Natural killer cell treated with Interleukin-12 subunit alpha and Interleukin-12 subunit beta and Interleukin-15 and Interleukin-18, amount 100 ng/mL, for 72 hours (primary cell): ENCODE results near the gene GULP1. TPM values are rescaled to one million over a fixed set of nuclear protein-coding genes. Genes with fewer than 3 reads are reported as not detected.

Experiments used
- ATAC-seq, 2 donors: fragments of 150-1000 bp; cut with Tn5 transposase in 1 of 2; sonication (Bioruptor Pico), chemical (Tn5 transposase) in 1 of 2; 2 replicates each; pipeline ENCODE4 v1.10.0; 2021
- DNase-seq: peaks from one replicate; pipeline ENCODE4 v3.0.0; 2022; ENCODE audit warnings: low spot score
- H3K27ac Mint-ChIP-seq, 2 donors: 1 replicate in 1 of 2; 2 replicates in 1 of 2; pipeline ENCODE4 v1.8.0; 2022; ENCODE audit warnings: mixed read lengths in 2 of 2, mild to moderate bottlenecking in 1 of 2, moderate library complexity in 1 of 2
- H3K27me3 Mint-ChIP-seq, 2 donors: 1 replicate in 1 of 2; 2 replicates in 1 of 2; pipeline ENCODE4 v1.8.0; 2022; ENCODE audit warnings: mixed read lengths in 2 of 2
- H3K36me3 Mint-ChIP-seq: one replicate; pipeline ENCODE4 v1.8.0; 2022; ENCODE audit warnings: mixed read lengths
- H3K4me1 Mint-ChIP-seq, 2 donors: 1 replicate in 1 of 2; 2 replicates in 1 of 2; pipeline ENCODE4 v1.8.0; 2022; ENCODE audit warnings: low read depth in 2 of 2, mixed read lengths in 2 of 2, mild to moderate bottlenecking in 1 of 2
- H3K4me3 Mint-ChIP-seq: one replicate; pipeline ENCODE4 v1.8.0; 2022; ENCODE audit warnings: mixed read lengths
- H3K9me3 Mint-ChIP-seq: 2 replicates; pipeline ENCODE4 v1.8.0; 2022; ENCODE audit warnings: mixed read lengths
- total RNA-seq, 2 donors: library from RNA; stranded (reverse); gene quantifications; one replicate each; pipeline ENCODE4 v1.2.3, GENCODE V29; 2022

GULP1 gene
- total RNA-seq, 2 donors from 2014 or later = not detected

GRCh38 chr2:188629753-188630527, 338.3 kb downstream of the GULP1 start:
- Mint-ChIP-seq H3K4me3 (no peak overlapping the region), H3K27ac (no peak overlapping the region), H3K27me3 (no peaks in the 10 kb centered on the region), H3K9me3 (peaks cover 3% of the 10 kb centered on the region), H3K4me1 (no peaks in the 10 kb centered on the region), H3K36me3 (no peaks in the 10 kb centered on the region)
- DNase-seq (no peak), ATAC-seq (no peak)

- Mint-ChIP-seq H3K27me3 (no peaks in the 10 kb centered on the region), H3K9me3 (peaks cover 3% of the 10 kb centered on the region), H3K36me3 (no peaks in the 10 kb centered on the region), H3K4me3 (no peak overlapping the region), H3K27ac (no peak overlapping the region), H3K4me1 (no peaks in the 10 kb centered on the region)
- no peak for DNase-seq
- no peak for ATAC-seq
Measured at GRCh38 chr2:188631037-188631809, 339.5 kb downstream of the GULP1 start.

GRCh38 chr2:188634656-188635055, 343.0 kb downstream of the GULP1 start:
- ATAC-seq = no peak
- Mint-ChIP-seq H3K36me3 (no peaks in the 10 kb centered on the region), H3K27me3 (no peaks in the 10 kb centered on the region), H3K9me3 (peaks cover 5% of the 10 kb centered on the region), H3K4me3 (no peak overlapping the region), H3K4me1 (no peaks in the 10 kb centered on the region), H3K27ac (no peak overlapping the region)
- DNase-seq = no peak
